NCI-H526 treated with DMSO at 0.1 percent for 48 hours (cell line): ENCODE results near the gene DAPK3.
"Not testable (repeated sequence)": the region's sequence is repeated elsewhere in the genome, so short reads cannot be mapped to it uniquely, and the experiment has no call there.

ENCODE experiments used
- DNase-seq: peaks from one replicate; lab custom pipeline; 2025; lab: John Stamatoyannopoulos, UW

The DAPK3 gene

GRCh38 chr19:3978145-3978544 is 7.2 kb upstream of the DAPK3 start:
- no peak for DNase-seq

- DNase-seq, result no peak
Observed at GRCh38 chr19:3977242-3978143, 6.6 kb upstream of the DAPK3 start.

- no peak for DNase-seq
Observed at GRCh38 chr19:3976495-3977241, 5.8 kb upstream of the DAPK3 start.

GRCh38 chr19:3975637-3976087 is 4.8 kb upstream of the DAPK3 start:
- no peak for DNase-seq

GRCh38 chr19:3975144-3975543 is 4.2 kb upstream of the DAPK3 start:
- no peak for DNase-seq

- DNase-seq, result no peak
Observed at GRCh38 chr19:3970313-3970807, 539 bp downstream of the DAPK3 start.

GRCh38 chr19:3969435-3970312 is 1.2 kb downstream of the DAPK3 start:
- no peak for DNase-seq

- no peak for DNase-seq
Observed at GRCh38 chr19:3968556-3969434, 2.1 kb downstream of the DAPK3 start.

- not testable (repeated sequence) for DNase-seq
Observed at GRCh38 chr19:3967983-3968382, 2.9 kb downstream of the DAPK3 start.

- DNase-seq, result no peak
Observed at GRCh38 chr19:3966051-3967017, 4.6 kb downstream of the DAPK3 start.

GRCh38 chr19:3964256-3965194 is 6.4 kb downstream of the DAPK3 start:
- no peak for DNase-seq

GRCh38 chr19:3963458-3964255 is 7.2 kb downstream of the DAPK3 start:
- no peak for DNase-seq

GRCh38 chr19:3961007-3961406 is 9.9 kb downstream of the DAPK3 start:
- no peak for DNase-seq

GRCh38 chr19:3959766-3960131 is 11.2 kb downstream of the DAPK3 start:
- DNase-seq, result no peak

GRCh38 chr19:3958836-3959765 is 11.8 kb downstream of the DAPK3 start:
- DNase-seq, result no peak

- DNase-seq, result no peak
Observed at GRCh38 chr19:3955688-3956087, 15.2 kb downstream of the DAPK3 start.

- not testable (repeated sequence) for DNase-seq
Observed at GRCh38 chr19:3955276-3955675, 15.6 kb downstream of the DAPK3 start.
